EH (cell line): ENCODE data around the gene ASXL2.
"Not testable (repeated sequence)": the region's sequence is repeated elsewhere in the genome, so short reads cannot be mapped to it uniquely, and the experiment has no call there.

Experiments used
- DNase-seq: peaks from one replicate; pipeline ENCODE4 v3.0.0-alpha.2; 2015; ENCODE audit warnings: low read depth

The ASXL2 gene

DNA sequence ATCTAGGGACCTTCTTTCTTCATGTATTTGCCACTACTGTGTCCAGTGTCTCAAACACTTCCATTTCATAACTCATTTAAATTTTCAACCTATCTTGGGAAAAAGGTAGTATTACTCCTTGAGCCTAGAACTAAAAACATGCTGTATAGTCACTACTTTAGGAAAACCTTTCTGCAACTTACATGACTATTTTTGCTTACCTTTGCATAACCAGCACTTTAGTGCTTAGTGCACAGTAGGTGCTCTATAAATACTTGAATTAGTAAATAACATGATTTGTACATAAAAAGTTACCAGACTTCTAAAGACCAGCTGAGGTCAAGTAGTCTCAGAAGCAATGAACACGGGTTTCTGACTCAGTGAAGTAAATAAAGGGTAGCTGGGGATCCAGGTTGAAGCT is 142.5 kb downstream of the ASXL2 start:
- DNase-seq = no peak

DNA sequence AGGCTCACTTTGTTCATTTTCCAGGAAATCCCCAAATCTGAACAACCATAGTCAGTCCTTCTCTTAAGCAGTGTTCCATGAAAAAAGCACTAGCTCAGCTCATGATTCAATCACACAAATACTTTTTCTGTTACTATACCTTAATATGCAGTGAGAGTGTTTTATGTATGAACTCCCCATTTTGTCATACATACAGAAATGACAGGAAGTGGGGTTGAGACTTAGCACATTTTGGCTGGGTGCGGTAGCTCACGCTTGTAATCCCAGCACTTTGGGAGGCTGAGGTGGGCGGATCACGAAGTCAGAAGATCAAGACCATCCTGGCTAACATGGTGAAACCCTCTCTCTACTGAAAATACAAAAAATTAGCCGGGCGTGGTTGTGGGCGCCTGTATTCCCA is 149.7 kb downstream of the ASXL2 start:
- DNase-seq = no peak

DNA sequence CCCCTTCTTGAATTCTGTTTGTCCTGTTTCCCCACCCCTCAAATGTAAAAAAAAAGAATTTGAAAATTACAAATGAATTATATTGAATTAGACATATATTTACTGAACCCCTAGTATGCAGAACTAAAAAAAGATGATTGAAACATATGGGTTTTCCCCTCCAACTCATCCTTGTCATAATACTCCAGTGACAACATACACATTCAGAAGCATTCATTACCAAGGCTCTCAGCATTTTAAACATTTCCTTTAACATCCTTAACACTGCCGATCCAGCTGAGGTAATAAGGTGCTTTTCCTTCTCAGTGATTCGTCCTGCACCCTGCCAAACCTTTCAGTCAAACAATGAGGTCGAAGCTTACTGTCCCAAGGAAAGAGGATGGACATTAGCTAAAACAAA is 151.8 kb downstream of the ASXL2 start:
- no peak for DNase-seq

DNA sequence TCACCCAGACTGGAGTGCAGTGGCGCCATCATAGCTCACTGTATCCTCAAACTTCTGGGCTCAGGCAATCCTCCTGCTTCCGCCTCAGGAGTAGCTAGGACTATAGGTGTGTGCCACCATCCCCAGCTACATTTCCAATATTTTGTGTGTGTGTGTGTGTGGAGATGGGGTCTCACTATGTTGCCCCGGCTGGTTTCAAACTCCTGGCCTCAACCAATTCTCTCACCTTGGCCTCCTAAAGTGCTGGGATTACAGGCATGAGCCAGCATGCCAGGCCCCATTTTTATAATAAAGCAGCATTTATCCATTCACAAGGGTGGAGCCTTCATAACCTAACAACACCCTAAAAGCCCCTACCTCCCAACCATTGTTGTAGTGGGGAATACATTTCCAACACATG is 152.4 kb downstream of the ASXL2 start:
- DNase-seq = no peak

DNA sequence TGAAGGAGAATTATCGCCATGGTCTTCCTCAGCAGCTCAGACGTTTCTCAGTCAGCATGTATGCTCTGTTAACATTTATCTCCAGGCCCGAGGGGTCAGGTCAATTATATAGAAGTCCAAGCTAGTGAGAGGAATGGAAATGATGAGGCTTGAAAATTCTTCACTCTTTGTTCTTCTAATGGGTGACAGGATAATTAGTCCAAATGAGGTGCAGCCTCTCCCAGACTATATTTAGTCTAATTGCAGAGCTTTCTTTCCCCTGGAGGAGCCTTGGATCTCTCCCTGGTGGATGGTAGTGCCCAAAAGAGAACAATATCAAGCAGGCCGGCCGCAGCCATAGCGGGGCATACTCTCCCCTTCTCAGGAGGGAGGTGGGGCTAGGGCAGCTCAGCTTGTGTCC is 153.5 kb downstream of the ASXL2 start:
- DNase-seq = no peak

DNA sequence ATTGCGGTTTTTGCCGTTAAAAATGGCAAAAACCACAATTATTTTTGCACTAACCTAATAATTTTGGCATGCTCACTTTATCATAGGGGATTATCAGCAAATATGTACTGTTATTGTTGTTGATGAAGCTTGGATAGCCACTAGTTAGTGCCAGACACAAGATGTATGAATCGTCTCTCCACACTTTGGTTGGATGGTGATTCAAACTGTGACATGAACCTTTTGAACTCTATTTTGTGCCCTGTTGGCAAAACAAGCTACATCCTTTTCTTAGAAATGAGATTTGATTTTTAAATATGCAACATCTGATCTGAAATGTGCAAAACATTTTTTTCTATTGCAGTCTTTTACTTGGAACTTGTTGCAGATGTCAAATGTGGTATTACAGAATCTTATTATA is 156.1 kb downstream of the ASXL2 start:
- no peak for DNase-seq

DNA sequence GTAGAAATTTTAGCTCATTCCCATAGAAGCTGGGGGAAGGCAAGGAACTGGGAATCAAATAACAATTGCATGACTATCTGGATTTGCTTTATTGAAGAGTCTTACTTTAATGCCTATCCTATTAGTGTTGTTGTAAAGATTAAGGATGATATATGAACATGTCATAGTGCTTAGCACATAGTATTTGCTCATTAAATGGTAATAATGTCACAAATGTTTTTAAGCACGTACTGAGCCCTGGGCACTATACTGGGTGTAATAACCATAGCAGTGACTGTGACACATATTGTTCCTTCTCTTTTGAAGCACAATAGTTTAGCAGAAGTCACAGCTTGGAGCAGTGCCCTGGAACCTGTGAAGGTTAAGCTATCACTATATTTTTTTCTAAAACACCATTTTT is 157.7 kb downstream of the ASXL2 start:
- peak; percentile 7 for DNase-seq

DNA sequence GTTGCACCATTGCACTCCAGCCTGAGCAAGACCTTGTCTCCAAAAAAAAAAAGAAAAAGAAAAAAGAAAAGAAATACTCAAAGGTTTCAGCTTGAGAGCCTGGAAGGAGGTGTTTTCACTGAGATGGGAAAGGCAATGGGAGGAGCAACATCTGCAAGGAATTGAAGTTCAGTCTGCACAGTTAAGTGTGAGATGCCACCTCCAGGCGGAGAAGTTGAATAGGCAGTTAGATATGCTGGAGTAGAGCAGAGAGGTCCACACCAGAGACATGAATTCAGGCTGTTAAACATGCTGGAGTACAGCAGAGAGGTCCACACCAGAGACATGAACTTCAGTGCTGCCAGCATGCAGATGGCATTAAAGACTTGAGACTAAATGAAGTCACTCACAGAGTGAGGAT is 163.5 kb downstream of the ASXL2 start:
- peak; percentile 44 for DNase-seq

DNA sequence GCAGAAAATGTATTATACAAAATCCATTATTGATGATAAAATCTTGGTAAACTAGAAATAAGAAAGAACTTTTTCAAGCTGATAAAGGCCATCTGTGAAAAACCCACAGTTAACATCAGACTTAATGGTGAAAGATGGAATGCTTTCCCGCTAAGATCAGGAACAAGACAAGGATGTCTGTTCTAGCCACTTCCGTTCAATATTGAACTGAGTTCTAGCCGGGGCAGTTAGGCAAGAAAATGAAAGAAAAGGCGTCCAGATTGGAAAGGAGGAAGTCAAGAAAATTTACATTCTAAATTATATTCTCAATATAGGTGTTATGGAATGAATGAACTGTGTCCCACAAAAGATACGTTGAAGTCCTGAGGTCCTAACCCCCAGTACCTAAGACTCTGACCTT is 165.8 kb downstream of the ASXL2 start:
- DNase-seq = no peak

DNA sequence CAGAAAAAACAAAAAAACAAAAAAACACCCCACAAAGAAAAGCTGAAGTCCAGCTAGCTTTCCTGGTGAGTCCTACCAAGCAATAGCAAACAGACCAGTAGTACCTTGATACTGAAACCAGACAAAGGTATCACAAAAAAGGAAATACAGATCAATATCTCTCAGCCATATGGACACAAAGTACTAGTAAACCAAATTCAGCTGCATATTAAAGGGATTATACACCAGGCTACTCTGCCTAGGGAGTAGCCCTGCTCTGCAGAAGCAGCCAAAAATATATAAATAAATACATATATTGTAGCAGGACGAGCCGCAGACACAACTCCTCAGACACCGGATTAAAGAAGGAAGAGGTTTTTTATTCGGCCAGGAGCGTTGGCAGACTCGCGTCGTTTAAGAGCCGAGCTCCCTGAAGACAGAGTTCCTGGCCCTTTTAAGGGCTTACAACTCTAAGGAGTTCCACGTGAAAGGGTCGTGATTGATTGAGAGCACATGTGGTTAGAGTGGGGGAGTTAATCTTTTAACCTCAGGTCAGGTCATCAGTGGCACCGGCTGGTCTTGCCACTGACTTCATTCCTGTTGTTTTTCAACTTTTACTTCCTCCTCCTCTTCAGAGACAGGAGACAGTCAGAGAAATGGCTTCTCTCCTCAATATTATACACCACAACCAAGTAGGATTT is 166.5 kb downstream of the ASXL2 start:
- no peak for DNase-seq

DNA sequence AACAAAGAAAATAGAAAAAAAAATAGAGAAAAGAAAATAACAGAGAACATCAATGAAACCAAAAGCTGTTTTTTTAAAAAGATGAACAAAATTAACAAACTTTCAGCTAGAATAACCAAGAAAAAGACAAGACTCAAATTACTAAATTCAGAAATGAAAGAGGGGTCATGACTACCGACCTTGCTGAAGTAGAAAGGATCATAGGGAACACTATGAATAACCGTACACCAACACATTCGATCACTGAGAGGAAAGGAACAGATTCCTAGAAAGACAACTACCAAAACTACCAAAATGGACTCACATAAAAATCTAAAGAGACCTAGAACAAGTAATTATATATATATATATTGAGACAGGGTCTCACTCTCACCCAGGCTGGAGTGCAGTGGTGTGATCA is 167.5 kb downstream of the ASXL2 start:
- DNase-seq = no peak

DNA sequence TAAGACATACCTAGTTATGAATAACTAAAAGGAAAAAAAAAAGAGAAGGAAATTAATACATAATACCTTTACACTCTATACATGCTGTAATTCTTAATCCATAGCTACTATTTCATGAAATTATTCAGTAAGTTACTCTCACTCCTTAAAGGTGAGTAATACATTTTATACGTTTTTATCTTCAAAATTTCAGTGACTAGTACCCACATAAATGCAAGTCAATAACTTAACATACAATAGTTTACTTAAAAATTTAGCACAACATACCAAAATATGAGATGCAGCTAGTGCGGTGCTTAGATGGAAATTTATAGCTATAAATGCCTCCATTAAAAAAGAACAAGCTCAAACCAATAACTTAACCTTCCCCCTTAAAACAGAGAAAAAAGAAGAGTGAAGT is 168.9 kb downstream of the ASXL2 start:
- DNase-seq = no peak

DNA sequence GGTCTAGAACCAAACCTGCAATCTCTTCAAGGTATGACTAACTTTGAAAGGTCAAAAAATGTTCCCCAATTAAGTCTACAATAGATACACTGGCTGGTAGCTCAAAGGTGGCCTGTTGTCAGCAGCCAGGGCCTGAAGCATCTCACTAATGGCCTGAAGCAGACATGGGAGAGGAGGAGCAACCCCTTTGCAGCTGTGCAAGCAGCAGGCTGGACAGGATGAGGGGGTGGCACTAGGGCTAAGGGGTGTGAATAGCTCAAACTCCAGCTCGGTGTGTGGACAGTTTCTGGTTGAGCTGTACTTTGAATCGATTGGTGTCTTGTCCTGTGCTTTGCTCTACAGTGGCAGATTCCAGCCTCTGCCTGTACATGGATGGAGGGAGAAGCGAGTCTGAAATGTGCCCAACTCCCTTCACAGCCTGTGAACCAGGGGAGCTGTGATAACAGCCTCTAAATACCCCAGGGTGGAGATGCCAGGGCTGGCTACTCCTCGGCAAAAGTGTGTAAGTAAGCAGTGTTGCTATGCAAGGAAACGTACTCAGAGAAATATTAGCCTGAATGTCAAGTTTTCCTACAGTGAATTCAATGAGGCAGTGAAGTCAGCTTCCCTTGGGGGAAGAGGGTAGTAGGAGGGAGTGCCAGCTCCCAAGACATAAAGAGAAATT is 170.2 kb downstream of the ASXL2 start:
- no peak for DNase-seq

DNA sequence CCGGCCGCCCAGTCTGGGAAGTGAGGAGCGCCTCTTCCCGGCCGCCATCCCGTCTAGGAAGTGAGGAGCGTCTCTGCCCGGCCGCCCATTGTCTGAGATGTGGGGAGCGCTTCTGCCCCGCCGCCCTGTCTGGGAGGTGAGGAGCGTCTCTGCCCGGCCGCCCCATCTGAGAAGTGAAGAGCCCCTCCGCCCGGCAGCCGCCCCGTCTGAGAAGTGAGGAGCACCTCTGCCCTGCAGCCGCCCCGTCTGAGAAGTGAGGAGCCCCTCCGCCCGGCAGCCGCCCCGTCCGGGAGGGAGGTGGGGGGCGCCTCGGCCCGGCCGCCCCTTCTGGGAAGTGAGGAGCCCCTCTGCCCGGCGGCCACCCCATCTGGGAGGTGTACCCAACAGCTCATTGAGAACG is 172.7 kb downstream of the ASXL2 start:
- not testable (repeated sequence) for DNase-seq

DNA sequence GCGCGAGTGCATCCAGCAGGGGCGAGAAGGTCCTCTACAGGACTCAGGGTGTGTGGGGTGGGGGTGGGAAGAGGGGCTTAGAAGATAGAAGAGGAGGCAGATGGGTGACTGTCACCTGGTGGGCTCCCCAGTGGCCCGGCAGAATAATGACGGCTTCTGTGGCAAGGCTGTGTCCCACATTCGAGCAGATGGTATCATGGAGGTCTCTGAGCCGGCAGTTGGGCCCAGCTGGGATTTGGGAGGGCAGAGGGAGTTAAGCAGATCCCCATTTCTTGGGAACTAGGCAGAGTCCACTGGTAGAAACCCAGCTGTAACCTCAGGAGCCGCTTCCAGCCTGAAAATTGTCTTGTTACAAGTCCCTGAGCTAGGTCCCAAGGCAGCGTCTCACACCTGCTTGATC is 176.5 kb downstream of the ASXL2 start:
- DNase-seq = no peak

DNA sequence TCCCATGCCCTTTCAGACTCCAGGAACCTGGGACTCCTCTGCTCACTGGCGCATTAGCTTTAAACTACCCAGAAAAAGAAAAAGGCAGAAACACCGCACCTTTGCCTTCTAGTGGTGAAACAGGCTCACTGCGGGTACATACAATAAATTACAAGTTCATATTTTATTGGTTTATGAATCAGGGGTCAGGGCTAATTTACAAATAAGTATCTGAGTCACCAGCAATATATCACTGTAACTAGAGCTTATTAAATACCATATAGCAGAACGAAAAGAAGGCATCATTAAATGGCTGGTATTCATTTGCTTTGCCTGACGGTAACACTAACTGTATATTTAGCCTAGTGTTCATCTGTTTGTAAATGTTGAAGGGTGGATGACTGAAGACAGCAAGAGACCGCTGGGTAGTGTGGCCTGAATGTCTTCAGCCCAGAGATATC is 178.0 kb downstream of the ASXL2 start:
- peak; percentile 54 for DNase-seq

DNA sequence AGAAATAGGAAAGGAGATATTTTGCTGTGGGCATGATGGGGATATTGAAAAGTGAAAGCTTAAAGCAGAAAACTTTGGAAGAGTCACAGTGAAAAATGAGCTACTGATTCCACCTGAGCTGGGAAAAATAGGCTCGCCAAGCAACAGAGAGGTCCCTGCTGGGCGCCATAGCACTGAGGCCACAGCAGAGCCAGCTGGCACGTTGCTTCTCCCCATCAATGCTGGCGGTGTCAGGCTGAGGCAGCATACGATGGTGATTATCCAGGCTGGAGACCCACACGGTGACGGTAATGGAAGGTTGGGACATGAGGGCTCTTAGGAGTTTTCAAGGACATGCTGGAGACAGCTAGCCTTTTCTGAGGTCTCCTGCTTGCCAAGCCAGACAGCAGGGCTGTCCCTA is 179.1 kb downstream of the ASXL2 start:
- DNase-seq = no peak

DNA sequence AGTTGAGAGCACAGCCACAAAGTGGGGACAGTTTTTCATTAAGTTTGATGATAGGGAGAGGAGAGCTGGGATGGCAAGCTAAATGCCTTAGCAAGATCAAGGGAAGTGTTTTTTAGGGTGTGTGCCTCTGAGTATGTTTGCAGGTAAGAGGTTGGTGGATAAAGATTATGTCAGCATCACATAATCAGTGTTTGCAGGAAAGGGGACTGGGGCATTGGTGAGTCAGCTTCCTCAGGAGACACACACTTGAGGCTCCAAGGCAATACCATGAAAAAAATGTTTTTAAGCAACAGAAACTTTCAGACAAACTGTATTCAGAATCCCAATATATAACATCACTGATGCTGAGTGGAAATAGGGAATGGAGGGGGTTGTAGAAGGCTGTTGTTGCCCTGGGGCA is 179.5 kb downstream of the ASXL2 start:
- peak; percentile 30 for DNase-seq

DNA sequence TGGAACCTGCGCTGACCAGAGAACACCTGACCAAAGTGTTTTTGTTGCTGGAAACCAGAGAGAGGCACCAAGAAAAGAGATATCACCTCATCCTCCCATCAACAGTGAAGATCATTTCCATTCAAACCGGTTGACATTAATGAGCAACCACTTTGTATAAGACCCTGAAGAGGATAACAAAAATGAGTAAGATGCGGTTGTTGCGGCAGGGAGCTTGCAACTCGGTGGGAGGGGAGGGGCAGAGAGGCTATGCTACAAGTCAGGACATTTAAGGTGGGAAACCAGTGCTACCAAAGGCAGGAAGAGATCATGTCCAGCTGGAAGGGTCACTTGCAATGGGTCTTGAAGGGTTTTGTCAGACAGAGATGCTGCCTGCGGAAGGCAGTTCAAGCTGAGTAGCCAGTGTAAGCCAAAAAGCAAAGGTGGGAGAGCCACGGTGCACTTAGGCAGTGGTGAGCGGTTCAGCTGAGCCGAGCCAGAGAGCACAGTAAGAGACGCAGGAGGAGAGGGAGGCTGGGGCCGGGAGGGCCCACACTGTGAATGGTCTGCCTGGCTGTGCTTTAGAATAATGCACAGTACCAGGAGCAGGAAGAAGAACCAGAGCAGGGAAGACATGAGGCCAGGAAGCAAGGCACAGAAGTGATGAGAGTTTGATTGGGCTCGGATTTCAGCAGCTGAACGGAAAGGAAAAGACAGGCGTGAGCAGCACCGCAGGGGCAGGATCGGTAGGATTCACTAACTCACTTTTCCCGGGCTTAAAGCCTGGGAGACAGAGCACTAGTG is 180.5 kb downstream of the ASXL2 start:
- peak; percentile 28 for DNase-seq

DNA sequence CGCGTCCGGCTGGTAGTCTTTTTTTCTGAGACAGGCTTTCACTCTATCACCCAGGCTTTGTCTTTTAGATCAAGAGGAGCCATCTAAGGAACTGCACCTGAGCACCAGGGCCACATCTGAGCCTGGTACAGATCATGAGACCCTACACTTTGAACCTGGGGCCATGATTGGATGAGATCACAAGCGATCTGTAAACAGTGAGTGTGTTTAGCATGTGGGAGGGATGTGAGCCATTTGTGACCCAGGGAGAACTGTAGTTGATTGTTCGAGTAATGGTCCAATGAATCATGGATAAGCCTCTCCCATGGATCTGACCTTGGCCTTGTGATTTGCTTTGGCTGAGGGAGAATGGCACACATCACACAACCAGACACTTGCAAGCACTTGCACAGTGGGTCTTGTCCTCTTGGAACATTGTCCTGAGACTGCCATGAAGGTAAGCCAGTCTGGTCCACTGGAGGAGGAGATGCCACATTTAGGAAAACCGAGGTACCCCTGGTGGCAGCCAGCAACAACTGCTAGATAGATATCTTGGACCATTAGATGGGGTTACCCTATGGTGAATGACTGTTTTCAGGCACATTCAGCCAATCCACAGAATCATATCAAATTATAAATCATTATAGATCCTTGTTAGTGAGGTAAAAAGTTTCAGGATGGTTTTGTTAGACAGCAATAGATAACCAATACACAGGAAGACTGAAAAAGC is 185.4 kb downstream of the ASXL2 start:
- no peak for DNase-seq

DNA sequence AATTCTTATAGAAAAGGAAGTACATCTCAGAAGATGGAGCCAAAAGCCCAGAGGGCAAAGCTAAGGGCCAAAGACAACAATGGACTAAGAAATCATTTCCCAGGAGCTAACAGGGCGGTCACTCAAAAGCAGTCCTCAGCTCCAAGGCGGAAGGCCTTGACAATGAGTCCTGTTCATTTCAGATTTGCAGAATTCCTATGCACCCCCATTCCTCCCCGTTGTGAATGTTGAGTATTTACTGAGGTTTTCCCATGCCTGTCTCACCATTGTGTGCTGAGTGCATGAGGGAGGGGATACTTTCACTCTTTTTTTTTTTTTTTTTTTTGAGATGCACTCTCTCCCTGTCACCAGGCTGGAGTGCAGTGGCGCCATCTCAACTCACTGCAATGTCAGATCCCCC is 186.1 kb downstream of the ASXL2 start:
- peak; percentile 76 for DNase-seq

DNA sequence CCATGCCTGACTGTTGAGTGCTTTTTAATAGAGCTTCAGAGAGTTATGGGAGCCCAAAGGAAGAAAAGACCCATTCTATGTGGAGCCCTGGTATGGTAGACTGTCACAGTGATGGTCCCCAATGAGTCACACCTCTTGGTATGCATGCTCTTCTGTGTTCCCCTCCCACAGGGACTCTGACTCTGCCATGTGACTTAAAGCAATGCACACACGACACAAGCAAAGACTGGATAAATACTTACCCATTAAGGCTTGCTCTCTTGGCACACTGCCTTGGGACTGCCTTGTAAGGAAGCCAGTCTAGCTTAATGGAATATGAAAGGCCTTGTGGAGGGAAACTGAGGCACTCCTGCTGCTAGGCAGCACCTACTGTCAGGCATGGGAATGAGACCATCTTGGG is 188.2 kb downstream of the ASXL2 start:
- peak; percentile 84 for DNase-seq

DNA sequence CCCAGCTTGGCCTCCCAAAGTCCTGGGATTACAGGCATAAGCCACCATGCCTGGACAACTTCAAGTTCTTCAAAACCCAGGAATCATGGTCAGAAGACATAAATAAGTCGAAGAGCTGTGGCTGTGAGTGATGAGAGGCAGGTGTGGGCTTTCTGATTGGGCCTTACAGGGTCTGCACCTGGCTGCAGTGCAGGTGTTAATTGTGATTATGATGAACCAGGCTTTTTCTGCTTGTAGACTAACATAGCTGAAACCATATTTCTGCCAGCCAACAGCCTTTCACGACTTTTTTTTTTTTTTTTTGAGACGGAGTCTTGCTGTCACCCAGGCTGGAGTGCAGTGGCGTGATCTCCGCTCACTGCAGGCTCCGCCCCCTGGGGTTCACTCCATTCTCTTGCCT is 190.1 kb downstream of the ASXL2 start:
- DNase-seq = no peak
